ENCODE measurements around the gene UGT1A1.

Gene UGT1A1

GRCh38 chr2:233818639-233819621 is 58.9 kb downstream of the UGT1A1 start:
- DNase-seq = no peak

- DNase-seq = no peak
These were observed 60.1 kb downstream of the UGT1A1 start for GRCh38 chr2:233819884-233820773.

- no peak for DNase-seq
These were observed 60.7 kb downstream of the UGT1A1 start for GRCh38 chr2:233820774-233821105.

DNA sequence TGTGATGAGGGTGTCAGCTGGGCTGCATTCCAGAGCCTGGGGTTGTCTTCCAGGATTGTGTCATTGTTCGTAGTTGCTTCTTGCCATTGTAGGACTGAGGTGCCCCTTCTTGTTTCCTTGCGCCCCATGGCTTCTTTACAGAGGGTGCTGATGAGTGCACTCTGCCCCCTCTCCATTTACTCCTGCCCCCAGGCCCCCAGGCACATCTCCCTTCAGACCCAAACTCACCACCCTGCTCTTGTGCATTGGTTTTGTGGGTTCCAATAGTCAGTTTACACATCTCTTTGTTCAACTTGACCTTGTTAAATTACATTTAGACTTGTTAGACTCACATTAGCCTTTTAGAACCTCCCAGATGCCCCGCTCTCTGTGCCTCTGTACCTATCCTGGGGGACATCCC is 61.1 kb downstream of the UGT1A1 start:
- DNase-seq = no peak

GRCh38 chr2:233821709-233822100 is 61.6 kb downstream of the UGT1A1 start:
- no peak for DNase-seq

GRCh38 chr2:233822101-233822771 is 62.2 kb downstream of the UGT1A1 start:
- no peak for DNase-seq

Measured in GF-D8 (cell line).